Lung (tissue), 12 donors: ENCODE measurements around the gene MMD. TPM values are rescaled to one million over a fixed set of nuclear protein-coding genes. Genes with fewer than 3 reads are reported as not detected.

Experiments used
- ATAC-seq: fragments of 200-7000 bp; cut with Tn5 transposase; one replicate; pipeline ENCODE4 v1.9.1; 2020; ENCODE audit warnings: moderate number of reproducible peaks; ENCODE audit not compliant: insufficient read depth, low FRiP score
- DNase-seq, 3 donors: peaks; one replicate each; pipeline ENCODE4 v3.0.0-alpha.2; 2013 to 2017
- H3K27ac ChIP-seq, 2 donors: one replicate each; pipeline ENCODE4 v1.5.1; 2013; ENCODE audit warnings: mild to moderate bottlenecking in 2 of 2, moderate library complexity in 2 of 2, control low read depth in 1 of 2, inconsistent platforms in 1 of 2, low read depth in 1 of 2, low read length in 1 of 2
- H3K27me3 ChIP-seq, 3 donors: one replicate each; pipeline ENCODE4 v1.5.1; 2013; ENCODE audit warnings: low read length in 2 of 3; ENCODE audit not compliant: control insufficient read depth in 3 of 3, insufficient read depth in 3 of 3
- H3K36me3 ChIP-seq, 4 donors: one replicate each; pipeline ENCODE4 v1.5.1; 2013; ENCODE audit warnings: low read length in 4 of 4, mild to moderate bottlenecking in 1 of 4, moderate library complexity in 1 of 4; ENCODE audit not compliant: control insufficient read depth in 4 of 4, insufficient read depth in 4 of 4
- H3K4me1 ChIP-seq, 5 donors: one replicate each; pipeline ENCODE4 v1.5.1; 2013; ENCODE audit warnings: low read length in 5 of 5, mild to moderate bottlenecking in 2 of 5, moderate library complexity in 1 of 5; ENCODE audit not compliant: control insufficient read depth in 5 of 5, insufficient read depth in 5 of 5
- H3K4me3 ChIP-seq: one replicate; pipeline ENCODE4 v1.5.1; 2013; ENCODE audit warnings: mild to moderate bottlenecking, control low read depth, moderate library complexity
- H3K9ac ChIP-seq, 2 donors: one replicate each; pipeline ENCODE4 v1.5.1; 2013; ENCODE audit warnings: low read length in 2 of 2, control low read depth in 1 of 2; ENCODE audit not compliant: insufficient read depth in 1 of 2
- H3K9me3 ChIP-seq, 4 donors: one replicate each; pipeline ENCODE4 v1.5.1; 2013; ENCODE audit warnings: low read length in 3 of 4, mild to moderate bottlenecking in 1 of 4, moderate library complexity in 1 of 4; ENCODE audit not compliant: control insufficient read depth in 4 of 4, insufficient read depth in 3 of 4
- CTCF ChIP-seq: IDR thresholded peaks from 2 replicates; pipeline ENCODE4 v1.5.1; 2012; ENCODE audit warnings: mild to moderate bottlenecking; ENCODE audit errors: control extremely low read depth, extremely low read depth
- WGBS, 2 donors: extraction: QIAGEN DNeasy Blood & Tissue Kit; methylation state at CpG; one replicate each; pipeline ENCODE4 v1.1.7; 2013; 5-methylcytosine and 5-hydroxymethylcytosine counted together
- polyA plus RNA-seq, 2 donors: library from polyadenylated mRNA; stranded (reverse); fragments of 200-250 nt; gene quantifications; one replicate each; pipeline ENCODE4 v1.2.1, GENCODE V29; 2013
- total RNA-seq, 2 donors: library from RNA; depleted of rRNA in 1 of 2; stranded (reverse); fragments of >200 nt in 1 of 2; gene quantifications; one replicate each; pipeline ENCODE4 v1.2.1, GENCODE V29; 2014 to 2021
- donor health status: control.
- donor health status: control.
- donor health status: Bipolar disorder and iron deficiency.
- donor health status: healthy.
- donor health status: DM: yes; HTN: yes; CAD: no.

Gene MMD
- total and polyA plus RNA-seq, 4 donors, result 10.9 to 19.0 (median 13.5) TPM

GRCh38 chr17:55354010-55354409 lies 67.6 kb downstream of the MMD start:
- no peak for DNase-seq
- H3K9me3 ChIP-seq, result no peaks in the 10 kb centered on the region
- ATAC-seq, result no peak
- H3K4me1 ChIP-seq, result no peaks in the 10 kb centered on the region
- H3K27me3 ChIP-seq, result no peaks in the 10 kb centered on the region
- no peak overlapping the region for H3K4me3 ChIP-seq
- no peak for TF ChIP-seq CTCF
- no peak overlapping the region for H3K27ac ChIP-seq
- H3K36me3 ChIP-seq, result no peaks in the 10 kb centered on the region
- WGBS, 2 donors, result 76 to 90% methylated on average over 1 of the region's 1 CpG
- H3K9ac ChIP-seq, result no peak overlapping the region

- Histone ChIP-seq H3K9ac (no peak overlapping the region), H3K9me3 (peaks cover 0 to 2% (median 0%) of the 10 kb centered on the region in 4 donors), H3K36me3 (no peaks in the 10 kb centered on the region), H3K4me3 (no peak overlapping the region), H3K27ac (no peak overlapping the region), H3K4me1 (peaks cover 0 to 3% (median 0%) of the 10 kb centered on the region in 5 donors), H3K27me3 (no peaks in the 10 kb centered on the region)
- TF ChIP-seq CTCF, result no peak
- DNase-seq (no peak), ATAC-seq (no peak)
- WGBS, 2 donors, result 75 to 92% methylated on average over 1 of the region's 1 CpG
Observed at GRCh38 chr17:55351226-55351625, 70.4 kb downstream of the MMD start.

- Histone ChIP-seq H3K27me3 (no peaks in the 10 kb centered on the region), H3K4me1 (peaks cover 0 to 3% (median 0%) of the 10 kb centered on the region in 5 donors), H3K9me3 (peaks cover 0 to 2% (median 0%) of the 10 kb centered on the region in 4 donors), H3K4me3 (no peak overlapping the region), H3K36me3 (no peaks in the 10 kb centered on the region), H3K27ac (no peak overlapping the region), H3K9ac (no peak overlapping the region)
- 47 to 62% methylated on average over 2 of the region's 2 CpGs for WGBS, 2 donors
- no peak for TF ChIP-seq CTCF
- no peak for ATAC-seq
- DNase-seq, result no peak
Observed at GRCh38 chr17:55350825-55351205, 70.8 kb downstream of the MMD start.

- Histone ChIP-seq H3K9me3 (peaks cover 0 to 2% (median 0%) of the 10 kb centered on the region in 4 donors), H3K4me1 (peaks cover 0 to 3% (median 0%) of the 10 kb centered on the region in 5 donors), H3K27ac (no peak overlapping the region), H3K4me3 (no peak overlapping the region), H3K27me3 (no peaks in the 10 kb centered on the region), H3K36me3 (no peaks in the 10 kb centered on the region), H3K9ac (no peak overlapping the region)
- WGBS, 2 donors, result 15% methylated on average over 10 of the region's 10 CpGs
- TF ChIP-seq CTCF, result peak; percentile 70
- ATAC-seq (peak; percentile 55), DNase-seq (peak; percentile 74 to 86 (median 84))
Observed at GRCh38 chr17:55348749-55349354, 72.8 kb downstream of the MMD start.
